Thymus (tissue), 11 donors: ENCODE results near the gene PLEKHO2. TPM values are rescaled to one million over a fixed set of nuclear protein-coding genes. Genes with fewer than 3 reads are reported as not detected.
"Not testable (repeated sequence)": the region's sequence is repeated elsewhere in the genome, so short reads cannot be mapped to it uniquely, and the experiment has no call there.

Experiments
- DNase-seq, 9 donors: peaks; one replicate each; pipeline ENCODE4 v3.0.0-alpha.2; 2013; ENCODE audit warnings: low spot score in 9 of 9, low read depth in 6 of 9, missing footprints in 1 of 9
- H3K27ac ChIP-seq, 2 donors: one replicate each; pipeline ENCODE4 v1.5.1; 2013; ENCODE audit warnings: control low read depth in 1 of 2, low read depth in 1 of 2, low read length in 1 of 2, mild to moderate bottlenecking in 1 of 2, moderate library complexity in 1 of 2
- H3K27me3 ChIP-seq, 2 donors: one replicate each; pipeline ENCODE4 v1.5.1; 2013; ENCODE audit warnings: low read length in 1 of 2; ENCODE audit not compliant: control insufficient read depth in 2 of 2, insufficient read depth in 1 of 2
- H3K36me3 ChIP-seq, 2 donors: one replicate each; pipeline ENCODE4 v1.5.1; 2013; ENCODE audit warnings: low read length in 1 of 2, mild to moderate bottlenecking in 1 of 2, moderate library complexity in 1 of 2; ENCODE audit not compliant: control insufficient read depth in 2 of 2, insufficient read depth in 2 of 2
- H3K4me1 ChIP-seq, 2 donors: one replicate each; pipeline ENCODE4 v1.5.1; 2013; ENCODE audit warnings: low read length in 2 of 2; ENCODE audit not compliant: control insufficient read depth in 2 of 2, insufficient read depth in 2 of 2
- H3K4me3 ChIP-seq, 2 donors: one replicate each; pipeline ENCODE4 v1.5.1; 2013; ENCODE audit warnings: low read length in 2 of 2, control low read depth in 1 of 2, mild to moderate bottlenecking in 1 of 2
- H3K9me3 ChIP-seq, 2 donors: one replicate each; pipeline ENCODE4 v1.5.1; 2013; ENCODE audit warnings: low read length in 1 of 2, mild to moderate bottlenecking in 1 of 2; ENCODE audit not compliant: control insufficient read depth in 2 of 2, insufficient read depth in 1 of 2
- WGBS: extraction: QIAGEN DNeasy Blood & Tissue Kit; methylation state at CpG from one replicate; pipeline ENCODE4 v1.1.7; 2013; 5-methylcytosine and 5-hydroxymethylcytosine counted together
- polyA plus RNA-seq: library from polyadenylated mRNA; stranded (reverse); fragments of 200-250 nt; gene quantifications from one replicate; pipeline ENCODE4 v1.2.3, GENCODE V29; 2013
- total RNA-seq: library from RNA; stranded (reverse); fragments of 120-200 nt; gene quantifications from one replicate; pipeline ENCODE4 v1.2.4, GENCODE V29; 2013
- donor health status: healthy.

The PLEKHO2 gene
- total and polyA plus RNA-seq, 2 donors, result 18.2 to 18.7 TPM

- peaks cover 15 to 35% of the 10 kb centered on the region in 2 donors for H3K36me3 ChIP-seq
- H3K4me1 ChIP-seq, DNase-seq, H3K27ac ChIP-seq, H3K27me3 ChIP-seq, H3K9me3 ChIP-seq, H3K4me3 ChIP-seq: not testable (repeated sequence)
- 94% methylated on average over 4 of the region's 4 CpGs for WGBS
These were observed 26.8 kb upstream of the PLEKHO2 start for GRCh38 chr15:64814965-64815364.

DNA sequence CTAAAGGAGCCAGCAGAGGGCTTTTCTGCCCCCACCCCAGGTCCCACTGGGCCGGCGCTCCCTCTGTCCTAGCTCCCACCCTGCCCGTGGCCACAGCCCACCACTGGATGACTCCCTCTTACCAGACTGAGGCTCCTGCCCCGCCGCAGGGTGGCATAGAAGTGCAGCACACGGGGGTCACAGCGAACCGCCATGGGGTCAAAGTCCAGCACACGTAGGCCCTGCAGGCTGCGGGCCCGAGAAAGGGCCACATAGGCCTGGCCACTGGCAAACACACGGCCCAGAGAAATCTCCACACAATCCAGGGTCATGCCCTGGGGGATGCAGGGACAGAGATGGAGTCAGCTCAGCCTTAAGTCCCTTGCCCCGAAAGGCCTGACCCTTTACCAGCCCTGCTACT is 25.3 kb upstream of the PLEKHO2 start:
- no peak overlapping the region for H3K4me3 ChIP-seq
- H3K27me3 ChIP-seq, result no peaks in the 10 kb centered on the region
- no peak overlapping the region for H3K27ac ChIP-seq
- H3K4me1 ChIP-seq, result no peaks in the 10 kb centered on the region
- no peaks in the 10 kb centered on the region for H3K9me3 ChIP-seq
- whole genome bisulfite sequencing, result over 99% methylated on average over 13 of the region's 13 CpGs
- H3K36me3 ChIP-seq, result peaks cover 27 to 42% of the 10 kb centered on the region in 2 donors
- DNase-seq, result no peak

DNA sequence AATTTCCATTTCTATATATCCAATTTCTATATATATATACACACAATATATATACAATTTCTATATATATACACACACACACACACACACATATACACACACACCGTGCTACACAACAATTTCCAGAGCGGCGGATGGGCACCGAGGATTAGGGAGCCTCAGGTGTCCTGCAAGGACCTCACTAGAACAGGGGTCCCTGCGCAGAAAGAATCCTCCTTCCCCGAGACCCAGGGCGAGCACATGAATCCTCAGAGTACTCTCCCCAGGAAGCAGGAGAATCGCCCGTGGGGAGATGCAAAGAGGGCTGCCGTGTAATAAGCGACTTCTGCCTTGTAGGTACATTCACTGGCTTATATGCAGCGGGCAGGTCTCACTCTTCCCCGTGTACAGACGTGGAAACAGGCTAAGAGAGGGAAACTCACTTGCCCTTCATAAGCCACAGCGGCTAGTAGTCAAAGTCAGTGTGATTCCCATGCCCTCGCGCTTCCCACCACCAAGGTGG is 16.7 kb upstream of the PLEKHO2 start:
- Histone ChIP-seq H3K4me1 (peaks cover 12 to 31% of the 10 kb centered on the region in 2 donors), H3K27me3 (peaks cover 0 to 16% of the 10 kb centered on the region in 2 donors), H3K36me3 (peaks cover 17 to 23% of the 10 kb centered on the region in 2 donors), H3K4me3 (peak overlapping the region; percentile 55 to 57), H3K9me3 (no peaks in the 10 kb centered on the region), H3K27ac (peak overlapping the region in 1 of 2 donors; percentile 41)
- WGBS, result 3% methylated on average over 17 of the region's 17 CpGs
- DNase-seq, result peak in 1 of 9 donors; percentile 45

- 11% methylated on average over 35 of the region's 35 CpGs for WGBS
- Histone ChIP-seq H3K4me1 (peaks cover 12 to 32% of the 10 kb centered on the region in 2 donors), H3K4me3 (peak within 1 kb of the TSS; percentile 55 to 57), H3K27me3 (peaks cover 0 to 16% of the 10 kb centered on the region in 2 donors), H3K36me3 (peaks cover 17 to 19% of the 10 kb centered on the region in 2 donors), H3K9me3 (no peaks in the 10 kb centered on the region), H3K27ac (peak within 1 kb of the TSS; percentile 46 to 71)
- DNase-seq, result peak; percentile 83 to 98 (median 95)
These were observed 16.1 kb upstream of the PLEKHO2 start, which contains the start of gene PIF1 for GRCh38 chr15:64825431-64826294. TSS of gene PIF1 (minus strand) at chr15:64825647. CDS start at chr15:64824335, 1,312 bp downstream.

GRCh38 chr15:64828985-64829384 is 12.7 kb upstream of the PLEKHO2 start:
- no peak for DNase-seq
- no peaks in the 10 kb centered on the region for H3K36me3 ChIP-seq
- H3K27ac ChIP-seq, result no peak overlapping the region
- peaks cover 0 to 13% of the 10 kb centered on the region in 2 donors for H3K27me3 ChIP-seq
- WGBS, result 98% methylated on average over 5 of the region's 5 CpGs
- H3K9me3 ChIP-seq, result no peaks in the 10 kb centered on the region
- peaks cover 9 to 24% of the 10 kb centered on the region in 2 donors for H3K4me1 ChIP-seq
- no peak overlapping the region for H3K4me3 ChIP-seq

DNA sequence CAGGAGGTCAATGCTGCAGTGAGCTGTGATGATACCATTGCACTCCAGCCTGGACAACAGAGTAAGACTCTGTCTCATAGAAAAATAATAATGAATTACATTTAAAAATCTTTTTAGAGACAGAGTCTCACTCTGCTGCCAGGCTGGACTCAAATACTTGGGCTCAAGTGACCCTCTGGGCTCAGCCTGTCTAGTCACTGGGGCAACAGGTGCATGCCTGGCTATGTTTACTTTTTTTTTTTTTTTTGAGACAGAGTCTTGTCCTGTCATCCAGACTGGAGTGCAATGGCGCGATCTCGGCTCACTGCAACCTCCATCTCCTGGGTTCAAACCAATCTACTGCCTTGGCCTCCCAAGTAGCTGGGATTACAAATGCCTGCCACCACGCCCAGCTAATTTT is 8.0 kb upstream of the PLEKHO2 start:
- Histone ChIP-seq H3K4me3 (no peak overlapping the region), H3K27ac (no peak overlapping the region), H3K4me1 (peaks cover 19 to 36% of the 10 kb centered on the region in 2 donors), H3K9me3 (peaks cover 0 to 10% of the 10 kb centered on the region in 2 donors), H3K36me3 (no peaks in the 10 kb centered on the region), H3K27me3 (no peaks in the 10 kb centered on the region)
- no peak for DNase-seq
- WGBS, result over 99% methylated on average over 4 of the region's 4 CpGs

GRCh38 chr15:64836023-64836536 is 5.6 kb upstream of the PLEKHO2 start:
- DNase-seq, result no peak
- Histone ChIP-seq H3K27me3 (no peaks in the 10 kb centered on the region), H3K9me3 (peaks cover 0 to 10% of the 10 kb centered on the region in 2 donors), H3K4me1 (peaks cover 23 to 54% of the 10 kb centered on the region in 2 donors), H3K27ac (peak overlapping the region in 1 of 2 donors; percentile 44), H3K4me3 (no peak overlapping the region), H3K36me3 (no peaks in the 10 kb centered on the region)
- 74% methylated on average over 14 of the region's 14 CpGs for WGBS

- H3K4me1 ChIP-seq, result peaks cover 24 to 62% of the 10 kb centered on the region in 2 donors
- H3K9me3 ChIP-seq, result peaks cover 0 to 10% of the 10 kb centered on the region in 2 donors
- H3K36me3 ChIP-seq, result no peaks in the 10 kb centered on the region
- H3K27ac ChIP-seq, result peak overlapping the region; percentile 5 to 87
- 2% methylated on average over 1 of the region's 1 CpG for WGBS
- H3K27me3 ChIP-seq, result no peaks in the 10 kb centered on the region
- DNase-seq, result peak in 6 of 9 donors; percentile 61 to 89 (median 67)
- no peak overlapping the region for H3K4me3 ChIP-seq
These were observed 4.2 kb upstream of the PLEKHO2 start for GRCh38 chr15:64837502-64837901.

DNA sequence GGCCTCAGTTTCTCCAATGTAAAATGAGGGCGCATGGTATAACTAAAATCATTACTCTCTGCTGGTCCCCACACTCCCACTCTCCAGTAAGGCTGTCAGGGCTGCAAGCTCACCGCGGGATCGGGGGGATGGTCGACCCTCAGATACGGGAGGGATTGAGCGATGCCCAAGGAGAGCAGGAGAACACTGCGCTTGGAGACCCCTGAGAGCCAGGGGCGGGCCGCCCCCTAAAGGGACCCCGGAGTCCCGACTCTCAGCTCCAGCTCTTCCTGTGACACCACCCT is 713 bp upstream of the PLEKHO2 start:
- Histone ChIP-seq H3K4me1 (peaks cover 41 to 88% of the 10 kb centered on the region in 2 donors), H3K27me3 (no peaks in the 10 kb centered on the region), H3K27ac (peak overlapping the region; percentile 89 to 96), H3K36me3 (peaks cover under 1 to 3% of the 10 kb centered on the region in 2 donors), H3K9me3 (peaks cover 0 to 3% of the 10 kb centered on the region in 2 donors), H3K4me3 (peak overlapping the region; percentile 83 to 89)
- DNase-seq, result no peak
- WGBS, result 5% methylated on average over 12 of the region's 12 CpGs
